PC-9 (cell line): ENCODE data around the gene ATP8B2. TPM values are rescaled to one million over a fixed set of nuclear protein-coding genes. Genes with fewer than 3 reads are reported as not detected.
"Not testable (repeated sequence)": the region's sequence is repeated elsewhere in the genome, so short reads cannot be mapped to it uniquely, and the experiment has no call there.

Source experiments
- BruUV-seq: library from RNA; stranded (reverse); fragments of 400-500 nt; replicated peaks from 2 replicates; lab custom pipeline; 2021; lab: Mats Ljungman, UMichigan
- CTCF ChIA-PET: fragments of 300-600 bp; sonication (Branson Sonifier 250); formaldehyde crosslinking; loops from one replicate; lab custom pipeline; 2022; ENCODE audit warnings: antibody characterized with exemption; lab: Charles Lee
- POLR2A ChIA-PET: fragments of 300-600 bp; sonication (Branson Sonifier 250); formaldehyde crosslinking; loops from one replicate; lab custom pipeline; 2022; ENCODE audit warnings: antibody characterized with exemption; ENCODE audit not compliant: unreplicated experiment; lab: Charles Lee
- DNase-seq, 2 experiments: peaks; one replicate each; pipeline versions ENCODE4 v3.0.0 to v3.0.0-alpha.2; 2015 to 2022; ENCODE audit warnings: mixed read lengths in 1 of 2
- H2AFZ ChIP-seq: fragments of 200-600 bp; sonication (generic); 2 replicates; pipeline ENCODE4 v1.8.1; 2017; ENCODE audit warnings: antibody characterized with exemption
- H3F3A ChIP-seq: fragments of 200-600 bp; sonication (generic); 2 replicates; pipeline ENCODE4 v1.8.1; 2017; ENCODE audit warnings: antibody characterized with exemption, mild to moderate bottlenecking, low read depth; ENCODE audit not compliant: insufficient read depth
- H3K27ac ChIP-seq: fragments of 200-600 bp; sonication (generic); 2 replicates; pipeline ENCODE4 v1.6.1; 2016; ENCODE audit warnings: mixed run types
- H3K27me3 ChIP-seq: fragments of 200-600 bp; sonication (generic); 2 replicates; pipeline ENCODE4 v1.6.1; 2016; ENCODE audit warnings: low read depth, mixed run types; ENCODE audit not compliant: insufficient read depth
- H3K36me3 ChIP-seq: fragments of 200-600 bp; sonication (generic); 2 replicates; pipeline ENCODE4 v1.6.1; 2016; ENCODE audit warnings: low read depth, mixed run types
- H3K4me1 ChIP-seq: fragments of 200-600 bp; sonication (generic); replicated peaks from 2 replicates; pipeline ENCODE4 v1.6.1; 2016; ENCODE audit warnings: mixed run types; ENCODE audit not compliant: insufficient read depth
- H3K4me2 ChIP-seq: fragments of 200-600 bp; sonication (generic); 2 replicates; pipeline ENCODE4 v1.6.1; 2017; ENCODE audit warnings: mixed run types
- H3K4me3 ChIP-seq: fragments of 200-600 bp; sonication (generic); 2 replicates; pipeline ENCODE4 v1.6.1; 2016; ENCODE audit warnings: mixed run types
- H3K79me2 ChIP-seq: fragments of 200-600 bp; sonication (generic); 2 replicates; pipeline ENCODE4 v1.6.1; 2017; ENCODE audit warnings: low read depth, mixed run types
- H3K9me2 ChIP-seq: fragments of 200-600 bp; sonication (generic); 2 replicates; pipeline ENCODE4 v1.8.1; 2017; ENCODE audit warnings: mild to moderate bottlenecking; ENCODE audit not compliant: insufficient read depth
- H3K9me3 ChIP-seq: fragments of 200-600 bp; sonication (generic); 2 replicates; pipeline ENCODE4 v1.8.1; 2016; ENCODE audit warnings: low read depth; ENCODE audit not compliant: insufficient read depth
- H4K20me1 ChIP-seq: fragments of 200-600 bp; sonication (generic); 2 replicates; pipeline ENCODE4 v1.8.1; 2017; ENCODE audit not compliant: insufficient read depth
- EZH2 ChIP-seq: fragments of 200-600 bp; sonication (generic); IDR thresholded peaks from 2 replicates; pipeline ENCODE4 v1.8.0; 2017; ENCODE audit warnings: antibody characterized with exemption, low read depth
- intact Hi-C: fragments of 100-400 bp; cut with micrococcal nuclease; formaldehyde crosslinking; loops from one replicate; pipeline ENCODE4 v1.10.0; 2022; ENCODE audit not compliant: unreplicated experiment
- total RNA-seq: library from RNA; stranded (reverse); gene quantifications from 2 replicates; pipeline ENCODE4 v1.2.3, GENCODE V29; 2021
- TF ChIP-seq, protein P1 (sequence below): fragments of 200-600 bp; sonication (generic); conservative IDR thresholded peaks from 2 replicates; pipeline ENCODE4 v1.6.1; 2017; ENCODE audit warnings: mixed run types, antibody characterized with exemption, mild to moderate bottlenecking, moderate library complexity

The ATP8B2 gene
- total RNA-seq, 1 experiment from 2014 or later = 0.07 TPM

DNA sequence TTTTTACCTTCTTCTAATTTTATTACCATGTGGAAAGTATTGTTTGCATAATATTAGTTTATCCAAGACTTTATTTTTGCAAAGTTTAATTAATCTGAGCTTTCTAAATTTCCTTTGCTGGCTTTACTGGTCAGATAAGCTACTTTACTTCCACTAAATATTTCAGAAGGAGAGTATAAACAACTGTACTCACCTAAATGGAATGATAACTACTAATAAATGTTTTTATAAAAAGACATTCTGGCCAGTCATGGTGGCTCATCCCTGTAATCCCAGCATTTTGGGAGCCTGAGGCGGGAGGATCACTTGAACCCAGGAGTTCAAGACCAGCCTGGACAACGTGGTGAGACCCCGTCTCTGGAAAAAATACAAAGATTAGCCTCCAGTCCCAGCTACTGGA, 36.0 kb downstream of the ATP8B2 start:
- Histone ChIP-seq H3K27ac (no peak overlapping the region), H3K4me1 (no peaks in the 10 kb centered on the region), H3K9me2 (no peaks in the 10 kb centered on the region), H3K36me3 (no peaks in the 10 kb centered on the region), H3F3A (no peaks in the 10 kb centered on the region), H3K4me3 (no peak overlapping the region), H3K79me2 (no peaks in the 10 kb centered on the region), H2AFZ (no peak overlapping the region), H3K4me2 (no peak overlapping the region), H3K9me3 (no peaks in the 10 kb centered on the region), H4K20me1 (no peaks in the 10 kb centered on the region), H3K27me3 (no peaks in the 10 kb centered on the region)
- DNase-seq = no peak
- TF ChIP-seq, protein P1, sequence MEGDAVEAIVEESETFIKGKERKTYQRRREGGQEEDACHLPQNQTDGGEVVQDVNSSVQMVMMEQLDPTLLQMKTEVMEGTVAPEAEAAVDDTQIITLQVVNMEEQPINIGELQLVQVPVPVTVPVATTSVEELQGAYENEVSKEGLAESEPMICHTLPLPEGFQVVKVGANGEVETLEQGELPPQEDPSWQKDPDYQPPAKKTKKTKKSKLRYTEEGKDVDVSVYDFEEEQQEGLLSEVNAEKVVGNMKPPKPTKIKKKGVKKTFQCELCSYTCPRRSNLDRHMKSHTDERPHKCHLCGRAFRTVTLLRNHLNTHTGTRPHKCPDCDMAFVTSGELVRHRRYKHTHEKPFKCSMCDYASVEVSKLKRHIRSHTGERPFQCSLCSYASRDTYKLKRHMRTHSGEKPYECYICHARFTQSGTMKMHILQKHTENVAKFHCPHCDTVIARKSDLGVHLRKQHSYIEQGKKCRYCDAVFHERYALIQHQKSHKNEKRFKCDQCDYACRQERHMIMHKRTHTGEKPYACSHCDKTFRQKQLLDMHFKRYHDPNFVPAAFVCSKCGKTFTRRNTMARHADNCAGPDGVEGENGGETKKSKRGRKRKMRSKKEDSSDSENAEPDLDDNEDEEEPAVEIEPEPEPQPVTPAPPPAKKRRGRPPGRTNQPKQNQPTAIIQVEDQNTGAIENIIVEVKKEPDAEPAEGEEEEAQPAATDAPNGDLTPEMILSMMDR = no peak
- no peak for TF ChIP-seq EZH2
- intact Hi-C loops = no loop called here
- BruUV-seq = no TSS peak
- ChIA-PET CTCF (no interaction called here), POLR2A (interaction anchor here (0.7 kb wide), 1 partner anchor 13 kb away, joined by 4 read pairs; no protein-coding TSS in a partner anchor)

DNA sequence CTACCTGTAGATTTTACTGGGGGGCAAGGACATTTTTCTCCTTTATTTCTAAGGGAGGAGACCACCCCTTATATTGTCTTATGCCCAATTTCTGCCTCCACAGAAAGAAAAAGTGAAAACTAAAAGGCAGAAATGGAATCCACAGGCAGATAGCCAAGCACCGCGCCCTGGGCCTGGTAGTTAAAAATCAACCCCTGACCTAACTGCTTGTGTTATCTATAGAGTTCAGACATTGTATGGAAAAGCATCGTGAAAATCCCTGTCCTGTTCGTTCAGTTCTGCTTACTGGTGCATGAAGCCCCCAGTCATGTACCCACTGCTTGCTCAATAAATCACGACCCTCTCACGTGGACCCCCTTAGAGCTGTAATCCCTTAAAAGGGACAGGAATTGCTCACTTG, 46.1 kb downstream of the ATP8B2 start:
- no peaks in the 10 kb centered on the region for H3K27me3 ChIP-seq
- H2AFZ ChIP-seq = no peak overlapping the region
- H3K4me3 ChIP-seq = no peak overlapping the region
- no peak overlapping the region for H3K27ac ChIP-seq
- no peaks in the 10 kb centered on the region for H3K4me1 ChIP-seq
- H3K9me2 ChIP-seq = no peaks in the 10 kb centered on the region
- no peaks in the 10 kb centered on the region for H3K79me2 ChIP-seq
- DNase-seq = no peak
- TF ChIP-seq EZH2 = no peak
- TF ChIP-seq, protein P1 = no peak
- H3K9me3 ChIP-seq = no peaks in the 10 kb centered on the region
- ChIA-PET CTCF (no interaction called here), POLR2A (no interaction called here)
- H3K36me3 ChIP-seq = no peaks in the 10 kb centered on the region
- H3F3A ChIP-seq = no peaks in the 10 kb centered on the region
- no TSS peak for BruUV-seq
- intact Hi-C loops = no loop called here
- no peak overlapping the region for H3K4me2 ChIP-seq
- no peaks in the 10 kb centered on the region for H4K20me1 ChIP-seq

DNA sequence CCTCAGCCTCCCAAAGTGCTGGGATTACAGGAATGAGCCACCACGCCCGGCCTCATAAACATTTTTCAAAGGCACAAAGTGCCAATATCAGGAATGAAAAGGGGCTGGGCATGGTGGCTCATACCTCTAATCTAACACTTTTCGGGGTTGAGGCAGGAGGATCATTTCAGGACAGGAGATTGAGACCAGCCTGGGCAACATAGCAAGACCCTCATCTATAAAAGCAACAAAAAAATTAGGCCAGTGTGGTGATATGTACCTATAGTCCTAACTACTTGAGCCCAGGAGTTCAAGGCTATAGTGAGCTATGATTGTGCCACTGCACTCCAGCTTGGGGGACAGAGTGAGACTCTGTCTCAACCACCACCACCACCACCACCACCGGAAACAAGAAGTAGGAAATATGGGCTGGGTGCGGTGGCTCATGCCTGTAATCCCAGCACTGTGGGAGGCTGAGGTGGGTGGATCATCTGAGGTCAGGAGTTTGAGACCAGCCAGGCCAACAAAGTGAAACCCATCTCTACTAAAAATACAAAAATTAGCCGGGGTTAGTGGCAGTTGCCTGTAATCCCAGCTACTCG, 48.5 kb downstream of the ATP8B2 start:
- H3K4me3 ChIP-seq, H3K27ac ChIP-seq, H3F3A ChIP-seq, H3K9me2 ChIP-seq, H3K4me1 ChIP-seq, H3K9me3 ChIP-seq, H3K27me3 ChIP-seq, H2AFZ ChIP-seq, POLR2A ChIA-PET, DNase-seq, H3K4me2 ChIP-seq, BruUV-seq, intact Hi-C loops, H3K36me3 ChIP-seq, CTCF ChIA-PET, H3K79me2 ChIP-seq, H4K20me1 ChIP-seq: not testable (repeated sequence)

DNA sequence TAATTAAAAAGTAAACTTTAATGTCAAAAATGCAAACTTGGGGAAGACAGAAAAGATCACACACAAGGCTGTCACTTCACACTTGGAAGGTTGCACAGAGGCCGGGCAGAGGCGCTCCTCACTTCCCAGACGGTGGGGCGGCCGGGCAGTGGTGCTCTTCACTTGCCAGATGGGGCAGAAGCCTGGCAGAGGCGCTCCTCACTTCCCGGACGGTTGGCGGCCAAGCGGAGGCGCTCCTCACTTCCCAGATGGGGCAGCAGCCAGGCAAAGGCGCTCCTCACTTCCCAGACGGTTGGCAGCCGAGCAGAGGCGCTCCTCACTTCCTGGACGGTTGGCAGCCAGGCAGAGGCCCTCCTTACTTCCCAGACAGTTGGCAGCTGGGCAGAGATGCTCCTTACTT, 54.0 kb downstream of the ATP8B2 start:
- CTCF ChIA-PET = no interaction called here
- Histone ChIP-seq H3K36me3 (no peaks in the 10 kb centered on the region), H3K4me1 (no peaks in the 10 kb centered on the region), H4K20me1 (no peaks in the 10 kb centered on the region), H3K27ac (no peak overlapping the region), H3K79me2 (no peaks in the 10 kb centered on the region), H3K9me2 (no peaks in the 10 kb centered on the region), H3K9me3 (no peaks in the 10 kb centered on the region), H2AFZ (no peak overlapping the region), H3K27me3 (no peaks in the 10 kb centered on the region), H3K4me2 (no peak overlapping the region), H3K4me3 (no peak overlapping the region), H3F3A (no peaks in the 10 kb centered on the region)
- POLR2A ChIA-PET = no interaction called here
- DNase-seq = no peak
- intact Hi-C loops = no loop called here
- no peak for TF ChIP-seq EZH2
- TF ChIP-seq, protein P1 = no peak
- no TSS peak for BruUV-seq
